H9 (cell line): ENCODE data around the gene CCNY. TPM values are rescaled to one million over a fixed set of nuclear protein-coding genes. Genes with fewer than 3 reads are reported as not detected.
A peak's percentile ranks its signal among the peaks of the same experiment; 100 is the strongest.

ENCODE experiments used
- DNase-seq: peaks from one replicate; pipeline ENCODE4 v3.0.0-alpha.2; 2017
- H2AFZ ChIP-seq: one replicate; pipeline ENCODE4 v1.6.1; 2013; ENCODE audit warnings: mild to moderate bottlenecking, low read length, control low read depth, moderate library complexity
- H2AK5ac ChIP-seq: 2 replicates; pipeline ENCODE4 v1.6.1; 2013; ENCODE audit warnings: low read length, control low read depth, mixed read lengths; ENCODE audit not compliant: insufficient read length
- H2BK120ac ChIP-seq: one replicate; pipeline ENCODE4 v1.6.1; 2013; ENCODE audit warnings: low read depth, mild to moderate bottlenecking, low read length, control low read depth, inconsistent platforms; ENCODE audit not compliant: poor library complexity, severe bottlenecking
- H2BK12ac ChIP-seq: 2 replicates; pipeline ENCODE4 v1.6.1; 2013; ENCODE audit warnings: low read length, control low read depth, mixed read lengths, low read depth; ENCODE audit not compliant: insufficient read length
- H2BK15ac ChIP-seq: 2 replicates; pipeline ENCODE4 v1.6.1; 2013; ENCODE audit warnings: low read depth, low read length, control low read depth
- H2BK20ac ChIP-seq: one replicate; pipeline ENCODE4 v1.6.1; 2013; ENCODE audit warnings: low read depth, mild to moderate bottlenecking, low read length, control low read depth, inconsistent platforms; ENCODE audit not compliant: poor library complexity, severe bottlenecking
- H2BK5ac ChIP-seq: 2 replicates; pipeline ENCODE4 v1.6.1; 2013; ENCODE audit warnings: low read length, control low read depth, mixed read lengths; ENCODE audit not compliant: insufficient read length
- H3K14ac ChIP-seq: 2 replicates; pipeline ENCODE4 v1.6.1; 2013; ENCODE audit warnings: low read length, control low read depth; ENCODE audit not compliant: insufficient read depth
- H3K18ac ChIP-seq: 2 replicates; pipeline ENCODE4 v1.6.1; 2013; ENCODE audit warnings: low read depth, mild to moderate bottlenecking, mixed read lengths, low read length, control low read depth; ENCODE audit not compliant: insufficient read length
- H3K23ac ChIP-seq: 2 replicates; pipeline ENCODE4 v1.6.1; 2013; ENCODE audit warnings: low read length, control low read depth, mixed read lengths, low read depth; ENCODE audit not compliant: insufficient read length
- H3K23me2 ChIP-seq: 2 replicates; pipeline ENCODE4 v1.6.1; 2013; ENCODE audit warnings: low read depth, mild to moderate bottlenecking, mixed read lengths, low read length, control low read depth; ENCODE audit not compliant: insufficient read length, poor library complexity, severe bottlenecking
- H3K27ac ChIP-seq: 2 replicates; pipeline ENCODE4 v1.5.1; 2013; ENCODE audit warnings: low read length, control low read depth, mixed read lengths, low read depth; ENCODE audit not compliant: insufficient read length
- H3K27me3 ChIP-seq: 2 replicates; pipeline ENCODE4 v1.6.1; 2013; ENCODE audit warnings: low read length, control low read depth, inconsistent platforms; ENCODE audit not compliant: insufficient read depth
- H3K4ac ChIP-seq: 2 replicates; pipeline ENCODE4 v1.6.1; 2013; ENCODE audit warnings: low read depth, mild to moderate bottlenecking, control low read depth, inconsistent platforms, low read length, moderate library complexity
- H3K4me1 ChIP-seq: 2 replicates; pipeline ENCODE4 v1.6.1; 2013; ENCODE audit warnings: low read length, control low read depth, inconsistent platforms; ENCODE audit not compliant: insufficient read depth
- H3K4me2 ChIP-seq: 2 replicates; pipeline ENCODE4 v1.6.1; 2013; ENCODE audit warnings: low read length, control low read depth, mixed read lengths; ENCODE audit not compliant: insufficient read length, insufficient read depth
- H3K56ac ChIP-seq: 2 replicates; pipeline ENCODE4 v1.6.1; 2013; ENCODE audit warnings: low read depth, mild to moderate bottlenecking, mixed read lengths, low read length, control low read depth; ENCODE audit not compliant: insufficient read length
- H3K79me1 ChIP-seq: 2 replicates; pipeline ENCODE4 v1.6.1; 2013; ENCODE audit warnings: low read depth, mild to moderate bottlenecking, moderate library complexity, low read length, control low read depth, inconsistent platforms; ENCODE audit not compliant: insufficient read depth, poor library complexity, severe bottlenecking
- H3K79me2 ChIP-seq: 2 replicates; pipeline ENCODE4 v1.6.1; 2013; ENCODE audit warnings: low read length, control low read depth, inconsistent platforms; ENCODE audit not compliant: insufficient read depth
- H3K9ac ChIP-seq: 2 replicates; pipeline ENCODE4 v1.6.1; 2013; ENCODE audit warnings: low read length, control low read depth, mixed read lengths; ENCODE audit not compliant: insufficient read length; ENCODE audit errors: extremely low read depth
- H3K9me3 ChIP-seq: one replicate; pipeline ENCODE4 v1.6.1; 2013; ENCODE audit warnings: low read depth, low read length, inconsistent platforms; ENCODE audit not compliant: control insufficient read depth
- H3T11ph ChIP-seq: one replicate; pipeline ENCODE4 v1.6.1; 2013; ENCODE audit warnings: mild to moderate bottlenecking, low read length, control low read depth, inconsistent platforms
- H4K20me1 ChIP-seq: one replicate; pipeline ENCODE4 v1.6.1; 2013; ENCODE audit not compliant: control insufficient read depth, insufficient read length, insufficient read depth
- H4K5ac ChIP-seq: 2 replicates; pipeline ENCODE4 v1.6.1; 2013; ENCODE audit warnings: low read depth, mild to moderate bottlenecking, mixed read lengths, low read length, control low read depth; ENCODE audit not compliant: insufficient read length
- H4K8ac ChIP-seq: replicated peaks from 2 replicates; pipeline ENCODE4 v1.6.1; 2013; ENCODE audit warnings: low read length, control low read depth, mixed read lengths, low read depth; ENCODE audit not compliant: insufficient read length
- H4K91ac ChIP-seq: 2 replicates; pipeline ENCODE4 v1.6.1; 2013; ENCODE audit warnings: low read depth, mild to moderate bottlenecking, moderate library complexity, mixed read lengths, low read length, control low read depth; ENCODE audit not compliant: insufficient read length
- H3K27ac Mint-ChIP-seq, 3 experiments: 2 replicates in 2 of 3; 3 replicates in 1 of 3; pipeline ENCODE4 v1.8.0; 2020 to 2021; ENCODE audit warnings: mixed read lengths in 3 of 3, mild to moderate bottlenecking in 1 of 3, moderate library complexity in 1 of 3
- H3K27me3 Mint-ChIP-seq: 2 replicates; pipeline ENCODE4 v1.8.0; 2021; ENCODE audit warnings: low read depth, mild to moderate bottlenecking, moderate library complexity, mixed read lengths
- H3K36me3 Mint-ChIP-seq, 3 experiments: 2 replicates in 2 of 3; 3 replicates in 1 of 3; pipeline ENCODE4 v1.8.0; 2020 to 2021; ENCODE audit warnings: low read depth in 3 of 3, mixed read lengths in 3 of 3; ENCODE audit not compliant: insufficient read depth in 1 of 3
- H3K4me1 Mint-ChIP-seq, 2 experiments: 2 replicates each; pipeline ENCODE4 v1.8.0; 2020; ENCODE audit warnings: mixed read lengths in 2 of 2
- H3K4me3 Mint-ChIP-seq, 2 experiments: 2 replicates in 1 of 2; 3 replicates in 1 of 2; pipeline ENCODE4 v1.8.0; 2020 to 2021; ENCODE audit warnings: mild to moderate bottlenecking in 2 of 2, mixed read lengths in 2 of 2, moderate library complexity in 1 of 2
- H3K9me3 Mint-ChIP-seq, 2 experiments: 2 replicates in 1 of 2; 3 replicates in 1 of 2; pipeline ENCODE4 v1.8.0; 2020; ENCODE audit warnings: mild to moderate bottlenecking in 2 of 2, mixed read lengths in 2 of 2, moderate library complexity in 1 of 2
- whole genome bisulfite sequencing: extraction: QIAGEN DNeasy Blood & Tissue Kit; methylation state at CpG from one replicate; pipeline ENCODE4 v1.1.7; 2013; ENCODE audit warnings: missing lambda C conversion rate, low lambda C conversion rate, mixed read lengths; ENCODE audit not compliant: insufficient read length; ENCODE audit errors: extremely low coverage; 5-methylcytosine and 5-hydroxymethylcytosine counted together
- total RNA-seq: library from RNA; stranded (reverse); gene quantifications from 2 replicates; pipeline ENCODE4 v1.2.1, GENCODE V29; 2021
- TF ChIP-seq, protein P1 (sequence below): fragments of 200-600 bp; sonication (generic); conservative IDR thresholded peaks from 3 replicates; pipeline ENCODE4 v1.8.0; 2021; ENCODE audit warnings: antibody characterized with exemption, mild to moderate bottlenecking

CCNY gene
- total RNA-seq, 1 experiment from 2014 or later: 62.1 TPM

DNA sequence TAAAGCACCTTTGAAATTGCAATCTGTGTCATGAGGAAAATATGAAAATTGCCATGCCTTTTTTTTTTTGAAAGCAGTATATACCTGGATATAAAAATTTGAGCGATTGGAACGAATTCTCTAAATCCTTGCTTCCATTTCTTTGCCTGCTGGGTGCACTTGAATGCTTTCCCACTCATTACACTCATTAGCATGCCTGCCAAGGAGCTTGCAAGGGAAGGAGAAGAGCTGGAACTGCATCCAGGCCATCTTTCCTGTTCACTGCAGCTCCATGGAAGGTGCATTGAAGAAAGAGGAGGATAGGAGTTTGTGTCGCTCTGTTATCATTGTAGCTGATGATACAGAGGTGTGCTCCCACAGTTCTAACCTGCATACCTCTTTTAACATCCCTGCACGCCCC is 166.4 kb downstream of the CCNY start:
- Histone ChIP-seq H3K23me2 (no peaks in the 10 kb centered on the region), H3K4me2 (no peak overlapping the region), H3K9ac (no peak overlapping the region), H4K8ac (no peak overlapping the region), H3K4me1 (peaks cover 8% of the 10 kb centered on the region; the same call in 1 of the 2 replicates), H3K27ac (no peak overlapping the region), H4K5ac (no peak overlapping the region), H2BK120ac (no peak overlapping the region), H3K18ac (no peak overlapping the region), H2BK15ac (no peak overlapping the region), H3K4ac (no peak overlapping the region), H4K20me1 (no peaks in the 10 kb centered on the region), H2AK5ac (no peak overlapping the region), H2BK5ac (no peak overlapping the region), H3K79me2 (no peaks in the 10 kb centered on the region; the same call in 1 of the 2 replicates), H3K27me3 (no peaks in the 10 kb centered on the region), H3T11ph (no peak overlapping the region), H3K79me1 (peaks cover 2% of the 10 kb centered on the region), H2BK20ac (no peak overlapping the region), H2AFZ (no peak overlapping the region), H3K23ac (no peak overlapping the region), H4K91ac (no peak overlapping the region), H3K14ac (no peak overlapping the region), H3K56ac (no peak overlapping the region), H2BK12ac (no peak overlapping the region), H3K9me3 (no peaks in the 10 kb centered on the region)
- Mint-ChIP-seq H3K4me1 (peaks cover 30 to 32% of the 10 kb centered on the region in 2 experiments), H3K9me3 (no peaks in the 10 kb centered on the region), H3K4me3 (no peak overlapping the region), H3K36me3 (0 out of 7 replicates have a peak, but pooled peaks cover 0 to 2% (median 0%) of the 10 kb centered on the region in 3 experiments), H3K27me3 (no peaks in the 10 kb centered on the region), H3K27ac (0 out of 7 replicates have a peak overlapping the region, but pooled peaks of 1 of the 3 experiments have one; percentile 77)
- no CpG with 5 or more reads among the region's 4 CpGs for WGBS
- no peak for DNase-seq
- TF ChIP-seq, protein P1, sequence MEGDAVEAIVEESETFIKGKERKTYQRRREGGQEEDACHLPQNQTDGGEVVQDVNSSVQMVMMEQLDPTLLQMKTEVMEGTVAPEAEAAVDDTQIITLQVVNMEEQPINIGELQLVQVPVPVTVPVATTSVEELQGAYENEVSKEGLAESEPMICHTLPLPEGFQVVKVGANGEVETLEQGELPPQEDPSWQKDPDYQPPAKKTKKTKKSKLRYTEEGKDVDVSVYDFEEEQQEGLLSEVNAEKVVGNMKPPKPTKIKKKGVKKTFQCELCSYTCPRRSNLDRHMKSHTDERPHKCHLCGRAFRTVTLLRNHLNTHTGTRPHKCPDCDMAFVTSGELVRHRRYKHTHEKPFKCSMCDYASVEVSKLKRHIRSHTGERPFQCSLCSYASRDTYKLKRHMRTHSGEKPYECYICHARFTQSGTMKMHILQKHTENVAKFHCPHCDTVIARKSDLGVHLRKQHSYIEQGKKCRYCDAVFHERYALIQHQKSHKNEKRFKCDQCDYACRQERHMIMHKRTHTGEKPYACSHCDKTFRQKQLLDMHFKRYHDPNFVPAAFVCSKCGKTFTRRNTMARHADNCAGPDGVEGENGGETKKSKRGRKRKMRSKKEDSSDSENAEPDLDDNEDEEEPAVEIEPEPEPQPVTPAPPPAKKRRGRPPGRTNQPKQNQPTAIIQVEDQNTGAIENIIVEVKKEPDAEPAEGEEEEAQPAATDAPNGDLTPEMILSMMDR: no peak
